ENCODE results near the gene LYSMD4.

DNA sequence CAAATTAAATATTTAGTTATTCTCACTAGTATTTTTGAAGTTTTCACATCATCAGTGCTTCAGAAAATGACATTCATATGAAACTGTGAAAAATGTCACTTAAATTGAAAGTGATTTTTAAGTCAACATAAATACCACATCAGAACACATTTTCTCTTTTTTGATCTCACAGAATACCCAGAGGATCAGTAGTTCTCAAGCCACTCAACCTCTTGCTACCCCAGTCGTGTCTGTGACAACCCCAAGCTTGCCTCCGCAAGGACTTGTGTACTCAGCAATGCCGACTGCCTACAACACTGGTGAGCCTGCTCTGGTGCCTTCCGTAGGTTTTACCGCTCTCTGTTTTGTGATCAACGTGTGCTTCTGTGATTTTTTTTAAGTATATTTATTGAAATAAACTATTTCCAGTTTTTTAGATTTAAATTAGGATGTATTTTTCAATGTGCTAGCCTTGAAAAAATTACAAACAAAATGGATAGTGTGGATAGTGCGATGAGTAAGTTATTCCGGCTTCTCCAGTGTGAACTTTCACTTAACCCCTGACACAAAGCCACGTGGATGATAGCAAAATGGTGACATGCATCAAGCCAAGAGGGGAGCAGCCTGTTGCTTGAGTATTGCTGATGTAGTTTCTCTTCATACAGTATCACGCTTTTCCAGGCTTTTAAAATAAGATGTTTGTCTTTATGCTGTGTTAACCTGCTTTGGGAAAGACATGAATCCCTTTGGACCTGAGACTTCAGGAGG lies 26.5 kb downstream of the LYSMD4 start:
- TF ChIP-seq CTCF (IDR thresholded peaks at IDR 0.05 in 8 of 11, conservative IDR thresholded peaks at IDR 0.05 in 3 of 11) (no peak), POLR2A (IDR thresholded peaks at IDR 0.05) (no peak), POLR2AphosphoS5 (IDR thresholded peaks at IDR 0.05) (no peak)

Data from spleen (tissue), 7 donors.